IMR-90 (cell line): ENCODE measurements around the gene FGF21. TPM values are rescaled to one million over a fixed set of nuclear protein-coding genes. Genes with fewer than 3 reads are reported as not detected.

Experiments used
- ATAC-seq: fragments of 200-7000 bp; cut with Tn5 transposase; 2 replicates; pipeline ENCODE4 v1.9.1; 2020; ENCODE audit warnings: low read depth, mild to moderate bottlenecking, moderate library complexity
- BruUV-seq: library from RNA; stranded (reverse); fragments of 400-500 nt; replicated peaks from 2 replicates; lab custom pipeline; 2021; lab: Mats Ljungman, UMichigan
- CTCF ChIA-PET: fragments of 300-600 bp; formaldehyde crosslinking; extraction: SDS; loops from one replicate; lab custom pipeline; 2021; ENCODE audit warnings: antibody characterized with exemption; lab: Yijun Ruan, JAX
- POLR2A ChIA-PET: fragments of 300-600 bp; sonication (Branson Sonifier 250); formaldehyde crosslinking; loops from one replicate; lab custom pipeline; 2022; ENCODE audit warnings: antibody characterized with exemption; ENCODE audit not compliant: unreplicated experiment; lab: Charles Lee
- DNase-seq: peaks from one replicate; pipeline ENCODE4 v3.0.0; 2013
- H2AFZ ChIP-seq: replicated peaks from 2 replicates; pipeline ENCODE3; 2013; ENCODE audit warnings: low read length, mild to moderate bottlenecking; ENCODE audit not compliant: poor library complexity
- H2AK5ac ChIP-seq: 2 replicates; pipeline ENCODE4 v1.6.1; 2013; ENCODE audit warnings: low read depth, low read length, inconsistent platforms
- H2AK9ac ChIP-seq: replicated peaks from 2 replicates; pipeline ENCODE3; 2013; ENCODE audit warnings: mild to moderate bottlenecking, low read depth, low read length, moderate library complexity; ENCODE audit not compliant: poor library complexity
- H2BK120ac ChIP-seq: 2 replicates; pipeline ENCODE4 v1.6.1; 2013; ENCODE audit warnings: low read depth, low read length, inconsistent platforms
- H2BK15ac ChIP-seq: 3 replicates; pipeline ENCODE4 v1.6.1; 2013; ENCODE audit warnings: low read depth, low read length, inconsistent platforms
- H2BK20ac ChIP-seq: 2 replicates; pipeline ENCODE4 v1.6.1; 2013; ENCODE audit warnings: low read depth, mild to moderate bottlenecking, inconsistent platforms, low read length, moderate library complexity
- H2BK5ac ChIP-seq: 2 replicates; pipeline ENCODE4 v1.6.1; 2013; ENCODE audit warnings: mild to moderate bottlenecking, low read depth, low read length, inconsistent platforms; ENCODE audit not compliant: poor library complexity, severe bottlenecking
- H3K14ac ChIP-seq: replicated peaks from 2 replicates; pipeline ENCODE4 v1.6.1; 2013; ENCODE audit warnings: low read depth, low read length, inconsistent platforms
- H3K18ac ChIP-seq: 2 replicates; pipeline ENCODE4 v1.6.1; 2013; ENCODE audit warnings: low read depth, low read length, control low read depth
- H3K23ac ChIP-seq: 2 replicates; pipeline ENCODE4 v1.6.1; 2013; ENCODE audit warnings: low read depth, low read length, inconsistent platforms
- H3K27ac ChIP-seq: 2 replicates; pipeline ENCODE4 v1.5.1; 2013; ENCODE audit warnings: mild to moderate bottlenecking, control low read depth, low read length; ENCODE audit not compliant: insufficient read depth
- H3K27me3 ChIP-seq: 2 replicates; pipeline ENCODE4 v1.6.1; 2013; ENCODE audit warnings: low read length; ENCODE audit not compliant: control insufficient read depth, insufficient read depth
- H3K36me3 ChIP-seq: 2 replicates; pipeline ENCODE4 v1.6.1; 2013; ENCODE audit warnings: low read length, mixed read lengths; ENCODE audit not compliant: control insufficient read depth, insufficient read depth
- H3K4ac ChIP-seq: 2 replicates; pipeline ENCODE4 v1.6.1; 2013; ENCODE audit warnings: low read depth, low read length, inconsistent platforms
- H3K4me1 ChIP-seq: 2 replicates; pipeline ENCODE4 v1.6.1; 2013; ENCODE audit warnings: low read length, mixed read lengths; ENCODE audit not compliant: control insufficient read depth, insufficient read depth
- H3K4me2 ChIP-seq: 2 replicates; pipeline ENCODE4 v1.6.1; 2013; ENCODE audit warnings: low read depth, mild to moderate bottlenecking, control low read depth, low read length, moderate library complexity
- H3K4me3 ChIP-seq: 2 replicates; pipeline ENCODE4 v1.5.1; 2013; ENCODE audit warnings: low read depth, mild to moderate bottlenecking, control low read depth, low read length, moderate library complexity; ENCODE audit not compliant: insufficient read depth
- H3K56ac ChIP-seq: 2 replicates; pipeline ENCODE4 v1.6.1; 2013; ENCODE audit warnings: low read length, inconsistent platforms; ENCODE audit not compliant: insufficient read depth; ENCODE audit errors: extremely low read depth
- H3K79me1 ChIP-seq, 2 experiments: 2 replicates each; pipeline ENCODE4 v1.6.1; 2013; ENCODE audit warnings: low read length in 2 of 2, inconsistent platforms in 1 of 2, low read depth in 1 of 2
- H3K9ac ChIP-seq: 2 replicates; pipeline ENCODE4 v1.6.1; 2013; ENCODE audit warnings: low read depth, low read length, control low read depth
- H3K9me1 ChIP-seq: 2 replicates; pipeline ENCODE4 v1.6.1; 2013; ENCODE audit warnings: low read length, inconsistent platforms; ENCODE audit not compliant: insufficient read depth
- H3K9me3 ChIP-seq: 2 replicates; pipeline ENCODE4 v1.6.1; 2013; ENCODE audit warnings: low read length; ENCODE audit not compliant: control insufficient read depth, insufficient read depth
- H4K20me1 ChIP-seq: 2 replicates; pipeline ENCODE4 v1.6.1; 2013; ENCODE audit warnings: low read length, inconsistent platforms; ENCODE audit not compliant: insufficient read depth
- H4K5ac ChIP-seq: 2 replicates; pipeline ENCODE4 v1.6.1; 2013; ENCODE audit warnings: mild to moderate bottlenecking, low read depth, low read length, control low read depth
- H4K8ac ChIP-seq, 2 experiments: 2 replicates each; pipeline ENCODE4 v1.6.1; 2013; ENCODE audit warnings: low read depth in 2 of 2, low read length in 2 of 2, control low read depth in 1 of 2, inconsistent platforms in 1 of 2
- H4K91ac ChIP-seq: 2 replicates; pipeline ENCODE4 v1.6.1; 2013; ENCODE audit warnings: low read depth, low read length, inconsistent platforms; ENCODE audit not compliant: insufficient read depth
- BHLHE40 ChIP-seq: fragments of 150-350 bp; IDR thresholded peaks from 2 replicates; pipeline ENCODE4 v1.6.1; 2016; ENCODE audit warnings: mild to moderate bottlenecking, low read depth, low read length
- CEBPB ChIP-seq: IDR thresholded peaks from 2 replicates; pipeline ENCODE4 v1.6.1; 2012; ENCODE audit warnings: low read depth, low read length, improper control_type of control experiment
- CHD1 ChIP-seq: IDR thresholded peaks from 2 replicates; pipeline ENCODE4 v1.6.1; 2012; ENCODE audit warnings: low read depth, low read length, improper control_type of control experiment
- FOS ChIP-seq: fragments of 150-350 bp; IDR thresholded peaks from 2 replicates; pipeline ENCODE4 v1.6.1; 2016; ENCODE audit warnings: low read depth, low read length
- MAFK ChIP-seq: IDR thresholded peaks from 2 replicates; pipeline ENCODE4 v1.6.1; 2012; ENCODE audit warnings: low read depth, low read length, improper control_type of control experiment
- MAZ ChIP-seq: IDR thresholded peaks from 2 replicates; pipeline ENCODE4 v1.6.1; 2012; ENCODE audit warnings: low read depth, mild to moderate bottlenecking, low read length, improper control_type of control experiment, moderate library complexity, borderline replicate concordance
- POLR2A ChIP-seq: IDR thresholded peaks from 2 replicates; pipeline ENCODE4 v1.6.1; 2012; ENCODE audit warnings: mild to moderate bottlenecking, low read depth, low read length
- RAD21 ChIP-seq: IDR thresholded peaks from 2 replicates; pipeline ENCODE4 v1.6.1; 2012; ENCODE audit warnings: low read length, improper control_type of control experiment
- RFX5 ChIP-seq: IDR thresholded peaks from 2 replicates; pipeline ENCODE4 v1.8.0; 2012; ENCODE audit warnings: low read depth, mild to moderate bottlenecking, low read length, moderate library complexity
- WGBS, 2 experiments: methylation state at CpG; one replicate each; pipeline versions ENCODE4 v1.1.5 to v1.1.7; 2013; ENCODE audit warnings: missing lambda C conversion rate in 2 of 2; ENCODE audit not compliant: insufficient read length in 1 of 2; ENCODE audit errors: extremely low coverage in 2 of 2; 5-methylcytosine and 5-hydroxymethylcytosine counted together
- dilution Hi-C: fragments of 300-500 bp; cut with HindIII; formaldehyde crosslinking; loops from one replicate; pipeline ENCODE4 v1.14.3; 2018; ENCODE audit warnings: low sequenced_read_pairs; ENCODE audit not compliant: unreplicated experiment
- in situ Hi-C: fragments of 300-500 bp; cut with MboI; formaldehyde crosslinking; loops from 3 replicates; pipeline ENCODE4 v1.14.3; 2019; ENCODE audit warnings: low sequenced_read_pairs, inconsistent platforms, mixed read lengths
- intact Hi-C: fragments of 100-400 bp; cut with micrococcal nuclease; formaldehyde crosslinking; loops from 2 replicates; pipeline ENCODE4 v1.10.0; 2022
- polyA plus RNA-seq, 3 experiments: library from polyadenylated mRNA; depleted of rRNA; stranded (reverse); fragments of >200 nt; gene quantifications; 2 replicates each; pipeline ENCODE4 v1.2.3, GENCODE V29; 2012; ENCODE audit warnings: low replicate concordance in 1 of 3
- total RNA-seq: library from RNA; depleted of rRNA; stranded (reverse); fragments of >200 nt; gene quantifications from 2 replicates; pipeline ENCODE4 v1.2.3, GENCODE V29; 2012
- TF ChIP-seq, protein P1 (sequence below): fragments of 150-350 bp; IDR thresholded peaks from 2 replicates; pipeline ENCODE4 v1.6.1; 2016; ENCODE audit warnings: low read depth, mild to moderate bottlenecking, low read length, moderate library complexity, borderline replicate concordance

Gene FGF21
- total and polyA plus RNA-seq, 2 of the 4 experiments (the other 2 are of a cell fraction), result not detected

DNA sequence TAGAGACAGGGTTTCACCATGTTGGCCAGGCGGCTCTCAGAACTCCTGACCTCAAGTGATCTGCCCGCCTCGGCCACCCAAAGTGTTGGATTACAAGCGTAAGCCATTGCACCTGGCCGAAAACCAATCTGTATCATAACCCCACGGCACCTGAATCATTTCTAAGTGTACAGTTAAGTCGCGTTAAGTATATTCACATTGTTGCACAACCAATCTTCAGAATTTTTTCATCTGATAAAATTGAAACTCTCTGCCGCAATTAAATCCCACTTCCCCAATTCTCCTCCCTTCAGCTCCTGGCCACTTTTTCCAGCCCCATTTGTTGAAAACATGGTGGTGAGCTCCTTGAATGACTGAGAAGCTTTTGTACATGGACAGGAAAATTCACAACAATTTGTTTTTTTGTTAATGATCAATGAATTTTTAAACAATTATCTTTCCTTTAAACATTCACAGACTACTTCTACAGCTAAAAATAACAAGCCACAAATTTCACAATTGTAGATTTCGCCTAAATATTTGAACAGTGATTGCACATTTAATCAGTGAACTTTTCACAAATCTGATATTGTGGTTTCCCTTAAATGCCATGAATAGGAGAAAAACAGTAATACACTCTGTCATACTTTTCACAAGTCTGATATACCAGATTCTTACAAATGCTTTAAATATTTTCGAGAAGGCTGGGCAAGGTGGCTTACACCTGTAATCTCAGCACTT, 13.8 kb downstream of the FGF21 start:
- H3K9me1 ChIP-seq, result no peaks in the 10 kb centered on the region
- ATAC-seq, result no peak
- H4K20me1 ChIP-seq, result no peaks in the 10 kb centered on the region
- H2AK5ac ChIP-seq, result no peak overlapping the region
- 59% methylated on average over 3 of the region's 11 CpGs; no CpG with 5 or more reads in 1 of the 2 experiments for WGBS, 2 experiments
- no peaks in the 10 kb centered on the region for H3K36me3 ChIP-seq
- H3K4me3 ChIP-seq, result no peak overlapping the region
- no peak overlapping the region for H3K27ac ChIP-seq
- H3K56ac ChIP-seq, result no peak overlapping the region
- BruUV-seq, result no TSS peak
- H3K14ac ChIP-seq, result no peak overlapping the region
- H2AK9ac ChIP-seq, result no peak overlapping the region
- POLR2A ChIA-PET, result no interaction called here
- intact Hi-C loops (no loop called here), in situ Hi-C loops (no loop called here), dilution Hi-C loops (no loop called here)
- no peak overlapping the region for H4K91ac ChIP-seq
- H2BK20ac ChIP-seq, result no peak overlapping the region
- no peaks in the 10 kb centered on the region for H3K9me3 ChIP-seq
- no peak overlapping the region for H3K9ac ChIP-seq
- H3K4ac ChIP-seq, result no peak overlapping the region
- H3K18ac ChIP-seq, result no peak overlapping the region
- no peaks in the 10 kb centered on the region for H3K4me1 ChIP-seq
- no peak overlapping the region for H3K4me2 ChIP-seq
- no peak overlapping the region for H2BK15ac ChIP-seq
- CTCF ChIA-PET, result interaction anchor here (0.6 kb wide), 1 partner anchor 117 kb away, joined by 8 read pairs; no protein-coding TSS in a partner anchor
- peaks cover 37% of the 10 kb centered on the region for H3K27me3 ChIP-seq
- no peak overlapping the region for H2BK120ac ChIP-seq
- no peak overlapping the region for H4K8ac ChIP-seq
- no peak overlapping the region for H2AFZ ChIP-seq
- TF ChIP-seq MAFK (no peak), CEBPB (no peak), CHD1 (no peak), RFX5 (no peak), RAD21 (no peak), MAZ (no peak), POLR2A (no peak), BHLHE40 (no peak), FOS (no peak)
- TF ChIP-seq, protein P1, sequence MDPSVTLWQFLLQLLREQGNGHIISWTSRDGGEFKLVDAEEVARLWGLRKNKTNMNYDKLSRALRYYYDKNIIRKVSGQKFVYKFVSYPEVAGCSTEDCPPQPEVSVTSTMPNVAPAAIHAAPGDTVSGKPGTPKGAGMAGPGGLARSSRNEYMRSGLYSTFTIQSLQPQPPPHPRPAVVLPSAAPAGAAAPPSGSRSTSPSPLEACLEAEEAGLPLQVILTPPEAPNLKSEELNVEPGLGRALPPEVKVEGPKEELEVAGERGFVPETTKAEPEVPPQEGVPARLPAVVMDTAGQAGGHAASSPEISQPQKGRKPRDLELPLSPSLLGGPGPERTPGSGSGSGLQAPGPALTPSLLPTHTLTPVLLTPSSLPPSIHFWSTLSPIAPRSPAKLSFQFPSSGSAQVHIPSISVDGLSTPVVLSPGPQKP, result no peak
- H4K5ac ChIP-seq, result no peak overlapping the region
- no peak for DNase-seq
- H2BK5ac ChIP-seq, result no peak overlapping the region
- H3K23ac ChIP-seq, result no peak overlapping the region
- H3K79me1 ChIP-seq, result no peaks in the 10 kb centered on the region
